OCI-LY1 (cell line): Measurements from ENCODE around the gene PBX1.

Source experiments
- CTCF ChIP-seq: fragments of 200-600 bp; sonication (generic), shearing (Covaris generic); IDR thresholded peaks from 2 replicates; pipeline ENCODE4 v1.5.1; 2017; ENCODE audit warnings: mild to moderate bottlenecking, antibody characterized with exemption, low read length, moderate library complexity, mixed read lengths
- EZH2 ChIP-seq: fragments of 200-600 bp; sonication (generic), shearing (Covaris generic); IDR thresholded peaks from 2 replicates; pipeline ENCODE4 v1.8.0; 2017; ENCODE audit warnings: borderline replicate concordance, mixed run types, mild to moderate bottlenecking, antibody characterized with exemption, low read length, moderate library complexity, mixed read lengths

- TF ChIP-seq CTCF, result no peak
- no peak for TF ChIP-seq EZH2
Observed at GRCh38 chr1:164569866-164570265, 10.9 kb downstream of the PBX1 start.
